H4 (cell line): ENCODE measurements around the gene CAMTA1. TPM values are rescaled to one million over a fixed set of nuclear protein-coding genes. Genes with fewer than 3 reads are reported as not detected.

Experiments used
- DNase-seq: peaks from one replicate; pipeline ENCODE4 v3.0.0-alpha.2; 2015; ENCODE audit warnings: low spot score
- total RNA-seq: library from RNA; depleted of rRNA; stranded (reverse); fragments of >200 nt; shearing (Covaris generic); gene quantifications from 2 replicates; pipeline ENCODE4 v1.2.3, GENCODE V29; 2014

CAMTA1 gene
- total RNA-seq, 1 experiment from 2014 or later: 98.2 TPM

DNA sequence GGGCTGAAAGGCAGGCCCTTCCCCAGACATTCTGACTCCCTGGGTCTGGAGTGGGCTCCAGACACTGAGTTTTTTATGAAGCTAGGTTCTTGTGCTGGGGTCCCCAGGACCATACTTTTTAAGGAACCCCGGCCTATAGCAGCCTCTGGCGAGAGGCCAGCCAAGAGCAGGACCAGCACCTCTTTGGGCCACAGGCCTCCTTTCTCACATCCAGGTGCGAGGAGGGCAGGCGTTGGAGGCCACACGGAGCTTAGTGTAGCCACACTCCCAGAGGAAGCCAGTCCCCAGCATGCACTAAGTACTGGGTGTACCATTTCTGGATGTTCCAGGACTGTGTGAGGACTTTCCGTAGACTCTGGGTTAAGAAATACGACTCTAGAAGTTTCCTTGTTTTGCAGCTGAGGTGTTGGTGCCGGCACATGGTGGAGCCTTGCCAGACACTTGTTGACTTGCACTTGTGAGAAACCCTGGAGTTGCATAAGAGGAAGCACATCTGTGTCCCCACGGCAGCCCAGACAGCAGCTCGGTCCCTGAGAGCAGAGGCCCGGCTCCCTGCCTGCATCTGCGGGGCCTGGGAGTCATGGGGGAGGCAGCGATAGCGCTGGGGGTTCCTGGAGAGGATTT, 863.6 kb downstream of the CAMTA1 start:
- no peak for DNase-seq

- DNase-seq: no peak
These were observed 865.5 kb downstream of the CAMTA1 start for GRCh38 chr1:7650801-7651200.

GRCh38 chr1:7651203-7651602, 865.9 kb downstream of the CAMTA1 start:
- DNase-seq: no peak

DNA sequence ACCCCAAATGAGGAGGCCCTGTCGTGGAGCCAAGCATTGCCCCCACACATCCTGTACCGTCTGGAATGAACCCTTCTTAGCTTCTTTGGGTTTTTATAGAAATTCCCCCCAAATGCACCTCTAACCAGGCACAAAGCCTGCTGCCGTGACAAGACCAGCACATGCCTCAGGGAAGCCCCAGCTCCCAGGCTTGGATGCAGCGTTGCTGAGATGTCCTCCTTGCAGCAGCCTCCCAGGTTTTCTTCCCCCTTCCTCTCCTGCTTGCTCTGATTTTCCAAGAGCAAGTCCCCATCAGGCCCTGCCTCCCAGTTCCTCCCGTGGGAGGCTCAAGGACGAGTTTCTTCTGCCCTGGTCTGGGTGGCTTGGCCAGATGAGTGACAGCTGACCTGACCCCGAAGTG, 866.8 kb downstream of the CAMTA1 start:
- no peak for DNase-seq

DNA sequence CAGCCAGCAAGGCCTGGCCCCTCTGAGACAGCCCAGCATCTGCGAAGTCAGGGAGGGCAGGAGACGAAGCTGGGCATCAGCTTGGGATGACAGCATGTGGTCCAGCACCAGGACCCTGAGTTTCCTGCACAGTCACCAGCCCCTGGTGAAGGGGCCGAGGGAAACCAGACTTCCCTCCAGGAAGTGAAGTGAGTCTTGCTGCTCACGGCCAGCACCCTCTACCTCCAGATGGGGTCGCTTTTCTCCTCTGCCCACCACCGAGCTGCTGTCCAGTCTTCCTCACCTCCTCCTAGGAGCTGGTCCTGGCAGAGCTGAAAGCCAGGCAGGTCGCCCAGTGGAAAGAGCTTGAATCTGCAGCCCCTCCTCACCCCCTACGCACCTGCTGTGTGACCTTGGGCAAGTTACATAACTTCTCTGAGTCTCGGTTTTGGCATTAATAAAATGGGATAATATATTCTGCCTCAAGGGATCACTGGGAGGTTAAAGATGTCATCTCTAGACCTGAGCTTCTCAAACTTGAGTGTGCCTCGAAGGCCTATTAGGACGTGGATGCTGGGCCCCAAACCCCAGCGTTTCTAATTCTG, 867.4 kb downstream of the CAMTA1 start:
- DNase-seq: no peak

DNA sequence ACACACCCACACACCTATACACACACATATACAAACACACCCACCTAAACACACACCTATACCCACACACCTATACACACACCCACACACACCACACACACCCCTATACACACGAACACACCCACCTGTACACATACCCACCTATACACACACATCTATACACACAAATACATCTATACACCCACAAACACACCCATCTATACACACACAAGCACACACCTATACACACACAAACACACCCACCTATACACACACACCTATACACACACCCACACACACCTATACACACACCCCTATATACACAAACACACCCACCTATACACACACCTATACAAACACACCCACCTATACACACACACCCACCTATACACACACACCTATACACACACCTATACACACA, 869.5 kb downstream of the CAMTA1 start:
- no peak for DNase-seq

GRCh38 chr1:7655354-7655753, 870.1 kb downstream of the CAMTA1 start:
- no peak for DNase-seq

DNA sequence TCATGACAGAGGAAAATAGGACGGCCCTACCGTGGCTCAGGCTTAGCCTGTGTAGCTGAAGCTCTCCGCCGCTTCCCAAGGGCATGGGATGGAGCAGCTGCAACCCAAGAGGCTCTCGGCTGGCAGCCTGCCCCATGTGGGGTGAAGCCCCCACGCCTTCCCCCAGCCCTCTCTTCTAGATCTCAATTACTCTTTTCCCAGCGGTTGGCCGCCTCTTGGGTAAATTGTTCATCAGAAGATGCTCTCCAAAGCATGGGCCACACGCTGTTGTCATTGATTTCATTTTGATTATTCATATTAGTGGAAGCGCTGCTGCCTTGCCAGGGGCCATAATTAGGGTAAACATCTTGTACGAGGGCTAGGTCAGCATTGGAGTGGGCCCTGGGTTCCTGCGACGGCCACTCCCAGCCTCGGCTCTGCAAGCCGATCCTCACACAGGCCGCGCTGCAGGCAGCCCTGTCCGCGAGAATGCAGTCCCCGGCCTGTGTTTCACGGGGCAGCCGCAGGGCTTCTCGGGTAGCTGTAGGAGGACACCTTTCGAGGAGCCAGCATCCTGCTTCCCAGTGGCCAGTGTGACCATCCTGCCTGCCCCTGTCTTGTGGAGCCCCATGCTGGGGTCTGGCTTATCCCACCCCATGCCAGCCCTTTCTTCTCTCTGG, 871.4 kb downstream of the CAMTA1 start:
- DNase-seq: no peak

- DNase-seq: no peak
These were observed 872.2 kb downstream of the CAMTA1 start for GRCh38 chr1:7657287-7658016.

GRCh38 chr1:7658099-7658498, 872.8 kb downstream of the CAMTA1 start:
- no peak for DNase-seq

- no peak for DNase-seq
These were observed 874.3 kb downstream of the CAMTA1 start for GRCh38 chr1:7659514-7659913.

- DNase-seq: no peak
These were observed 878.3 kb downstream of the CAMTA1 start for GRCh38 chr1:7663451-7664146.

DNA sequence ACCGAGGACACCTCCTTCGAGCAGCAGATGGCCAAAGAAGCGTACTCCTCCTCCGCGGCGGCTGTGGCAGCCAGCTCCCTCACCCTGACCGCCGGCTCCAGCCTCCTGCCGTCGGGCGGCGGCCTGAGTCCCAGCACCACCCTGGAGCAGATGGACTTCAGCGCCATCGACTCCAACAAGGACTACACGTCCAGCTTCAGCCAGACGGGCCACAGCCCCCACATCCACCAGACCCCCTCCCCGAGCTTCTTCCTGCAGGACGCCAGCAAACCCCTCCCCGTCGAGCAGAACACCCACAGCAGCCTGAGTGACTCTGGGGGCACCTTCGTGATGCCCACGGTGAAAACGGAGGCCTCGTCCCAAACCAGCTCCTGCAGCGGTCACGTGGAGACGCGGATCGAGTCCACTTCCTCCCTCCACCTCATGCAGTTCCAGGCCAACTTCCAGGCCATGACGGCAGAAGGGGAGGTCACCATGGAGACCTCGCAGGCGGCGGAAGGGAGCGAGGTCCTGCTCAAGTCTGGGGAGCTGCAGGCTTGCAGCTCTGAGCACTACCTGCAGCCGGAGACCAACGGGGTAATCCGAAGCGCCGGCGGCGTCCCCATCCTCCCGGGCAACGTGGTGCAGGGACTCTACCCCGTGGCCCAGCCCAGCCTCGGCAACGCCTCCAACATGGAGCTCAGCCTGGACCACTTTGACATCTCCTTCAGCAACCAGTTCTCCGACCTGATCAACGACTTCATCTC, 879.1 kb downstream of the CAMTA1 start:
- DNase-seq: no peak

- DNase-seq: no peak
These were observed 879.6 kb downstream of the CAMTA1 start for GRCh38 chr1:7664893-7665250.

DNA sequence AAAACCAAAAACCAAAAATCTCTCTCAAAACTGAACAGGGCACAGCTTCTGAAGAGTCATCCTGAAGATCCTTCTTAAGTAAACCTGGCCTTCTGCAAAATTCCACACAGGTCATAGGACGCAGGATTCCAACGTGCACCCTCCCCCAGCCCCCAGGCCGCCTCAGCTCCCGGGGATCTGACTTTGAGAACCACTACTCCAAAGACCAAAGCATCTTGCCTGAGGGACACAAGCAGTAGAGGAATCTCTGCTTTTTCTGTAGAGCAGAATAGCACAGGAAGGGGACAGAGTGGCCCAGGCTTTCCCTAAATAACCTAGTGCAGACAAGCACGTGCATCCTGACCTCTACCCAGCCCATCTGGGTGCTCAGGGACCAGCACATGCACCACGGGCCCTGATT, 881.0 kb downstream of the CAMTA1 start:
- no peak for DNase-seq

- DNase-seq: no peak
These were observed 881.9 kb downstream of the CAMTA1 start for GRCh38 chr1:7667159-7667558.

GRCh38 chr1:7667625-7668218, 882.5 kb downstream of the CAMTA1 start:
- DNase-seq: peak; percentile 63

DNA sequence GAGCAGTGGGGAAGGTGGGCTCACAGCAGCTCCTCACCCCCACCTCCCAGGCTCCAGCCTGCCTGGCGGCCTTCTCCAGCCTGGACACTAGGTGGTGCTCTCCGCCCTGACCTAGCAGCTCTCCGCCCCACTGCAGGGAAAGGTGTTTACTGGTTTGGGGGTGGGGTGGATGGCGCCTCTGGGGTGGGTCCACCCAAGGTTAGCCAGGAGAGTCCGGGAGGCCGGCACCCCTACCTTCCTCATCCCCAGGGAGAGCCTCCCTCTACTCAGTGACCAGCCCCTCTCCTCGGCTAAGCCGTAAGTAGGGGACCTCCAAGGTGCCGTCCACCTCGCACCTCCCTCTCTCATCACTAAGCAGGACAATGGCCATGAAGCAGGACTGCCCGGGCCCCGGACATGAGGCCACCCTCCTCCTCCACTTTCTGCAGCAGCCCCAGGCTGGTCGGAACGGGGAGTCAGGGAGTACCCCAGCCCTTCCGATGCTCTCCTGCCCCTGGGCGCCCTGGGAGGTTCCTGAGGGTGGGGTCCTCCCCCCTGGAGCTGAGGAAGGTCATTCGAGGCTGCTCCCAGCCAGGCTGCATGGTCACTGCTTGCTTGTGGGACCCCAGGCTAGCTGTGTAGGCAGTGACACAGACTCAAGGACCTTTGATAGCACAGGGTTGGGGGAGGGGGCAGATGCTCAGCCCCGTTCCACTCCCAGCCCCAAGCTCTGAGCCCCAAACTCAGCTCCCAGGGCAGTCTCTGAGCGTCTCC, 884.5 kb downstream of the CAMTA1 start:
- DNase-seq: peak; percentile 38

- DNase-seq: no peak
These were observed 885.3 kb downstream of the CAMTA1 start for GRCh38 chr1:7670334-7671145.

- no peak for DNase-seq
These were observed 885.9 kb downstream of the CAMTA1 start for GRCh38 chr1:7671146-7671465.
